Measurements from ENCODE around the gene ERGIC1. TPM values are rescaled to one million over a fixed set of nuclear protein-coding genes. Genes with fewer than 3 reads are reported as not detected.
A peak's percentile ranks its signal among the peaks of the same experiment; 100 is the strongest.

ERGIC1 gene
- total RNA-seq, 2 experiments from 2014 or later, result 59.5 to 63.2 TPM

DNA sequence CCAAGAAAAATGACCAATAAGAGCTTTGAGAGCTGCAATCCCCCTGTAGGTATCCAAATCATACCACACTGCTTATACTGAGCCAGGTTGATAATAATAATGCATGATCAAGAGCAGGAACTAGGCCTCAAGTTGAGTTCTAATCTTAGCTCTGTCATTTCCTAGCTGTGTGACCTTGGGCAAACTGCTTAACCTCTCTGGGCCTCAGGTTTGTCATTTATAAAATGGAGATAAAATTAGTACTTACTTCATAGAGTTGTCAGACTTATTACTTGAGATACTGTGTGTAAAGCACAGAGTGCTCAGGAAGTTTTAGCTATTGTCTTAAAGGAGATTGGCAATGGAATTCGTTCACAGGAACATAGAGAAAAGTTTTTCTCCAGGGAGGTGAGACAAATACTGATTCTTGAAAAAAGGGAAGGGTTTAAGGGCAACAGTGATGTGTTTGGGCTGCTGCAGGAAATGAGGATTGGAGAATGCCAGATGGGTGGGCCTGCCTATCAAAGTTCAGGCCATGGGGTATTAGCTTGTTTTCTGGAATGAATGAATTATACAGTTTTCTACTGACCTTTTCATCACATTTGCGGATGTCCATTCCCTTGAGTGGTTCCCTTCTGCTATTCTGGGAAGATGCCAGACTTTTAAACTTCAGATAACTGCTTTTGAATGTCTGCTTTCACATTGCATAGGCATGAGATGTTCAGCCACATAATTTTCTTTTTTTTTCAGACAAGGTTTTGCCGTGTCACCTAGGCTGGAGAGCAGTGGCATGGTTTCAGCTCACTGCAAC is 139.3 kb downstream of the ERGIC1 start:
- Mint-ChIP-seq H3K27me3 (peaks cover 3% of the 10 kb centered on the region), H3K36me3 (peaks cover 1% of the 10 kb centered on the region), H3K9me3 (no peaks in the 10 kb centered on the region), H3K4me3 (no peak overlapping the region), H3K27ac (no peak overlapping the region), H3K4me1 (peaks cover under 1% of the 10 kb centered on the region)
- DNase-seq, result no peak
- POLR2A ChIA-PET, result no interaction called here
- ATAC-seq (ENCODE audit: low read depth), result no peak

DNA sequence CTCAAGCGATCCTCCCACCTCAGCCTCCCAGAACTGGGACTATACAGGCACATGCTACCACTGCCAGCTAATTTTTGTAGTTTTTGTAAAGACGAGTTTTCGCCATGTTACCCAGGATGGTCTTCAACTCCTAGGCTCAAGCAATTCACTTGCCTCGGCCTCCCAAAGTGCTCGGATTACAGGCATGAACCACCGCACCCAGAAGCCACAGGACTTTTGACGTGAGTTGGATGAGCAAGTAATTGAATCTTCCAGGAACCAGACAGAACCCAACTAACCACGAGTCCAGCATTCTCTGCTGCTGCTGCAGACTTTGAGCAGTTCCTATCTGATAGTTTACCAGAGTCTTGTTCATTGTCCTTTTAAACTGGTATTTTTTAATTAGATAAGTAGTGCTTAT is 139.9 kb downstream of the ERGIC1 start:
- no peaks in the 10 kb centered on the region for H3K9me3 Mint-ChIP-seq
- no peak overlapping the region for H3K27ac Mint-ChIP-seq
- peaks cover 6% of the 10 kb centered on the region for H3K4me1 Mint-ChIP-seq
- peaks cover 5% of the 10 kb centered on the region for H3K27me3 Mint-ChIP-seq
- H3K4me3 Mint-ChIP-seq, result no peak overlapping the region
- ATAC-seq (ENCODE audit: low read depth) (no peak), DNase-seq (no peak)
- no peaks in the 10 kb centered on the region for H3K36me3 Mint-ChIP-seq
- POLR2A ChIA-PET, result no interaction called here

DNA sequence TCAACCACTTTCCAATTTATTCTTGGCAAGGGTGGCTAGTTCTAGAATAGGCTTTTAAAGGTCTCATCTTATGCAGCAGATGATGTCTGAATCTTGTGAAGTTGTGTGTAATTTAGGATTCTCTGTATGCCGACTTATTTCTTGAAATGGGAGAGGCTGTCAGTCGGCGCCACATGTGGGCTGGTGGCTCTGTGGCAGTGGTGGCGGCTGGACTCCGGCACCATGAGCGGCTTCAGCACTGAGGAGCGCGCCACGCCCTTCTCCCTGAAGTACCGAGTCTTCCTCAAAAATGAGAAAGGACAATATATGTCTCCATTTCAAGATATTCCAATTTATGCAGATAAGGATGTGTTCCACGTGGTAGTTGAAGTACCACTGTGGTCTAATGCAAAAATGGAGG is 141.2 kb downstream of the ERGIC1 start:
- Mint-ChIP-seq H3K4me3 (no peak overlapping the region), H3K4me1 (peaks cover 7% of the 10 kb centered on the region), H3K9me3 (no peaks in the 10 kb centered on the region), H3K27ac (no peak overlapping the region), H3K36me3 (no peaks in the 10 kb centered on the region), H3K27me3 (peaks cover 6% of the 10 kb centered on the region)
- POLR2A ChIA-PET, result no interaction called here
- ATAC-seq (ENCODE audit: low read depth) (no peak), DNase-seq (no peak)

DNA sequence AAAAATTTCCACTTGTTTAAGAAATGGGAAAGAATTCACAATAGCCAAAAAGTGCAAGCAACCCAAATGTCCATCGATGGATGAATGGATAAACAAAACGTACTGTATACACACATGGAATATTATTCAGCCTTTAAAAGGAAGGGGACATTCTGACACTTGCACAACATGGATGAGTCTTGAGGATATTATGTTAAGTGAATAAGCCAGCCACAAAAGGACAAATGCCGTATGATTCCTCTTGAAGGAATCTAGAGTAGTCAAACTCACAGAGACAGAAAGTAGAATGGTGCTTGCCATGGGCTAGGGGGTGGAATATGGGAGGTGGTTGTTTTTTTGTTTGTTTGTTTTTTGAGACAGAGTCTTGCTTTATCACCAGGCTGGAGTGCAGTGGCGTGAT is 145.7 kb downstream of the ERGIC1 start:
- POLR2A ChIA-PET, result no interaction called here
- no peak for DNase-seq
- Mint-ChIP-seq H3K4me1 (peaks cover 12% of the 10 kb centered on the region), H3K9me3 (no peaks in the 10 kb centered on the region), H3K27ac (no peak overlapping the region), H3K27me3 (peaks cover 6% of the 10 kb centered on the region), H3K4me3 (no peak overlapping the region), H3K36me3 (peaks cover 2% of the 10 kb centered on the region)
- ATAC-seq (ENCODE audit: low read depth), result no peak

DNA sequence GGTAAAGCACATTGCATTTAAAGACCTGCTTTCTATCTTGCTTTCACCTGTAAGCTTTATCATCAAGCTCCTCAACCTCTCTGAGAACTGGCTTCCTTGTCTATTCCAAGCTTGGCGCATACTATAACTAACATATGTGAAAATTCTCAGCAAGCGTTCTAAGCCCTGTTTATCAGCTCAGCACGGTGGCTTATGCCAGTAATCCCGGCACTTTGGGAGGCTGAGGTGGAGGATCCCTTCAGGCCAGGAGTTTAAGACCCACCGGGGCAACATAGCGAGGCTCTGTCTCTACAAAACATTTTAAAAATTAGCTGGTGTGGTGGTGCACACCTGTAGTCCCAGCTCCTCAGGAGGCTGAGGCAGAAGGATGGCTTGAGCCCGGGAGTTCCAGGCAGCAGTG is 147.9 kb downstream of the ERGIC1 start:
- Mint-ChIP-seq H3K27me3 (peaks cover 3% of the 10 kb centered on the region), H3K4me1 (peaks cover 22% of the 10 kb centered on the region), H3K36me3 (peaks cover 9% of the 10 kb centered on the region), H3K4me3 (no peak overlapping the region), H3K9me3 (no peaks in the 10 kb centered on the region), H3K27ac (no peak overlapping the region)
- ATAC-seq (ENCODE audit: low read depth) (no peak), DNase-seq (no peak)
- POLR2A ChIA-PET, result interaction anchor here (1.3 kb wide), 1 partner anchor 23 kb away, joined by 4 read pairs; the partner anchor contains the start of gene RPL26L1

DNA sequence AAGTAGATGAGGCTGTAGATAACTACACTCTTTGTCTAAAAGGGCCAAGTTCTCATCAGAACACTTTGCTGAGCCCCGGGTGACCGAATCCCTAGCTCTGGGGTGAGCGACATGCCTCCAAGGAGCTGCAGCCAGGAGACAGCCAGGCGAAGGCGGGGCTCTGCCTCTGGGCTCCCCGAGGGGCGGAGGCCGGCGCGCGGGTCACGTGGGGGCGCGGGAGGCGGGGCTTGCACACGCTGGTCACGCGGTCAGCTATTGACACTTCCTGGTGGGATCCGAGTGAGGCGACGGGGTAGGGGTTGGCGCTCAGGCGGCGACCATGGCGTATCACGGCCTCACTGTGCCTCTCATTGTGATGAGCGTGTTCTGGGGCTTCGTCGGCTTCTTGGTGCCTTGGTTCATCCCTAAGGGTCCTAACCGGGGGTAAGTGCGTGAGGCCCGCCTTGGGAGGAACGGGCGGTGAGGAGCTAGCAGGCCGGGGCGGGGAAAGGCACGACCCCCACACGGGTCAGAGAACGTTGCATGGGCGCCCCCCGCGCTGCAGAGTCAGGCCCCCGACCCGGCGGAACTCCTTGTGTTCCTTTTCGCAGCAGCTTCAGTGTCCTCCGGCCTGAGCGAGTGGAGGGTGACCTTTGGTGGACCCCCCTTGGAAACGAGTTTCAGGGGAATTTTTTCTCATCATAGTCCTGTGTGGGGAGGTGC is 149.6 kb downstream of the ERGIC1 start, which contains the start of gene ATP6V0E1:
TSS of gene ATP6V0E1 (plus strand) at position 230 of the 702 bp plus-strand sequence. CDS start at position 320, 90 bp downstream.
- peak; percentile 98 for DNase-seq
- peak; percentile 88 for ATAC-seq (ENCODE audit: low read depth)
- Mint-ChIP-seq H3K27ac (peak within 1 kb of the TSS; percentile 99), H3K27me3 (peaks cover 3% of the 10 kb centered on the region), H3K36me3 (peaks cover 15% of the 10 kb centered on the region), H3K9me3 (no peaks in the 10 kb centered on the region), H3K4me3 (peak within 1 kb of the TSS; percentile 98), H3K4me1 (peaks cover 20% of the 10 kb centered on the region)
- POLR2A ChIA-PET, result interaction anchor here (0.6 to 2.3 kb wide), 24 partner anchors 10 to 632 kb away, joined by 3 to 35 read pairs (median 4); partner anchors contain the start of genes BNIP1, BOD1, DUSP1 and RPL26L1

DNA sequence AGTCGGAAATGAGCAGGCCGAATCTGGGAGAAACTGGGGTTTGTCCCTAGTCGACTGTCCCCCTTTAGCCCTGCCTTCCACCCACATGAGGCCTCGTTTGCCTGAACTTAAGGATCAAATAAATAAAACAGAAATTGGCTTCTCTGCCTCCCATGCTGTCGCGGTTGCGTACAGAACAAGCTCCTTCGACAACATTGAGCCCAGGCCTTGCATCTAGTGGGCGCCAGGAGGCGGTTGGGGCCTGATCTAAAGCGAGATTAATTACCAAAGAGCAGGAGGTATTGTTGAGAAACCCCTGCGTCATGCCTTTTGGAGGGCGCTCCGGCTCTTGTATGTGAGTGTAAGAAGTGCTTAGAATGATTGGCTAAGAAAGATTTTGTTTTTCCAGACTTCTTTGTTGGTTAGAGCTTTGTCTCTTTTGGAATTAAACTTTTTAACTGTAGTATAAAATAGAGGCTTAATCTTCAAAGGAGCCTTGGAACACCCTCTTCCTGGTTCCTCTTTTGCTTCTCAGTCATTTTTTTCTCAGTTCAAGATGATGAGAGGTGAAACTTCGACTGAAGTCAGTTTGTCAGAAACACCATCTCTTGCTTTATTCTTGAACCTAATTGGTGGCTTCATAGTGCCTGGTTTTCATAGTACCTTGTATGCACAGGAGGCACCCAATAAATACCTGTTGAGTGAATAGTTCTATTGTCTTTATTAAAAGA is 150.3 kb downstream of the ERGIC1 start:
- H3K9me3 Mint-ChIP-seq, result no peaks in the 10 kb centered on the region
- H3K36me3 Mint-ChIP-seq, result peaks cover 18% of the 10 kb centered on the region
- peak; percentile 74 for ATAC-seq (ENCODE audit: low read depth)
- POLR2A ChIA-PET, result interaction anchor here (0.6 to 2.3 kb wide), 23 partner anchors 10 to 632 kb away, joined by 3 to 35 read pairs (median 4); partner anchors contain the start of genes BNIP1, BOD1, DUSP1 and RPL26L1
- H3K27ac Mint-ChIP-seq, result peak overlapping the region; percentile 99
- peak; percentile 73 for DNase-seq
- peak overlapping the region; percentile 98 for H3K4me3 Mint-ChIP-seq
- peaks cover 19% of the 10 kb centered on the region for H3K4me1 Mint-ChIP-seq
- no peaks in the 10 kb centered on the region for H3K27me3 Mint-ChIP-seq

DNA sequence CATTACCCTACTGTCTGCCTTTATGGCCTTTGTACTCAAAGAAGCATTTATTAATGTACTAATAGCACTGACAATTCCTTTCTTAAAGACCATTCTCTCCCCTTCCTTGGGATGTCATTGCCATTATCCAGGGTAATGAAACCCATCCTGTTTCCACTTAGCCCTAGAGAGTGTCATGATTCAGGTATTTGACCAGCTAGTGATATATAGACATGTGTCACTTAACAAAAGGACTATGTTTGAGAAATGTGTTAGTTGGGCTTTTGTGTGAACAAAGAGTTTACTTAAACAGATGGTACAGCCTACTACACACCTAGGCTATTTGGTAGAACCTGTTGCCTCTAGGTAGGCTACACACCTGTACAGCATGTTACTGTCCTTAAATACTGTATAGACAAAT is 151.5 kb downstream of the ERGIC1 start:
- peaks cover 19% of the 10 kb centered on the region for H3K36me3 Mint-ChIP-seq
- H3K4me1 Mint-ChIP-seq, result peaks cover 19% of the 10 kb centered on the region
- H3K9me3 Mint-ChIP-seq, result no peaks in the 10 kb centered on the region

DNA sequence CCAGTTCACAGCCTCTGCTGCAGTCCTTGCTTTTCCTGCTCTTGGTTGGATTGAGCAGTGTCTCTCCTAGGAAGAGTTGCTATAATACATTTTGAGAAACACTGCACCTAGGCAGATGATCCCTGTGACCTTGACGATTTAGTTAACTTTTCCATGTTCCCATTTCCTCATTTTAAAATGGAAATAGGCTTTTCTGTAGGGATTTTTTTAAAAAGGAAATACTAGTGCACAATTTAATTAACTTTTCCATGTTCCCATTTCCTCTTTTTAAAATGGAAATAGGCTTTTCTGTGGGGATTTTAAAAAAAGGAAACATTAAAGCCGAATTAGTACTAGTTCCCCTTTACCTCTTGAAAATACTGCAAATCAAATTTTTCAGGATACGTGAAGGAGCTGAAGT is 154.2 kb downstream of the ERGIC1 start:
- ATAC-seq (ENCODE audit: low read depth) (no peak), DNase-seq (no peak)
- Mint-ChIP-seq H3K9me3 (no peaks in the 10 kb centered on the region), H3K4me1 (peaks cover 29% of the 10 kb centered on the region), H3K4me3 (no peak overlapping the region), H3K36me3 (peaks cover 27% of the 10 kb centered on the region), H3K27ac (no peak overlapping the region), H3K27me3 (no peaks in the 10 kb centered on the region)
- POLR2A ChIA-PET, result no interaction called here

More for the DNA sequence above, 151.5 kb downstream of the ERGIC1 start:
- no peak for ATAC-seq (ENCODE audit: low read depth)
- DNase-seq, result no peak
- Mint-ChIP-seq H3K27ac (peak overlapping the region; percentile 68), H3K27me3 (no peaks in the 10 kb centered on the region), H3K4me3 (peak overlapping the region; percentile 78)
- POLR2A ChIA-PET, result no interaction called here

DNA sequence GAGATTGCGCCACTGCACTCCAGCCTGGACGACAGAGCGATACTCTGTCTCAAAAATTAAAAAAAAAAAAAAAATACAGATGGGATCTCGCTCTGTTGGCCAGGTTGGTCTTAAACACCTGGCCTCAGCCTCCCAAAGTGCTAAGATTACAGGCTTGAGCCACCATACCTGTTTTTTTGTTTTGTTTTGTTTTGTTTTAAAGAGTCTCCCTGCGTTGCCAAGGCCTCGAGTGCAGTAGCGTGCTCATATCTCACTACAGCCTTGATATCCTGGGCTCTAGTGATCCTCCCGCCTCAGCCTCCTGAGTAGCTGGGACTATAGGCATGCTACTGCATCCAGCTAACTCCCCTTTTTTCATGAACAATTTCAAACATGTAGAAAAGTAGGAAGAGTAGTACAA is 156.7 kb downstream of the ERGIC1 start:
- Mint-ChIP-seq H3K27me3 (no peaks in the 10 kb centered on the region), H3K27ac (no peak overlapping the region), H3K4me1 (peaks cover 25% of the 10 kb centered on the region), H3K4me3 (no peak overlapping the region), H3K9me3 (no peaks in the 10 kb centered on the region), H3K36me3 (peaks cover 35% of the 10 kb centered on the region)
- DNase-seq, result no peak
- POLR2A ChIA-PET, result no interaction called here
- ATAC-seq (ENCODE audit: low read depth), result no peak

DNA sequence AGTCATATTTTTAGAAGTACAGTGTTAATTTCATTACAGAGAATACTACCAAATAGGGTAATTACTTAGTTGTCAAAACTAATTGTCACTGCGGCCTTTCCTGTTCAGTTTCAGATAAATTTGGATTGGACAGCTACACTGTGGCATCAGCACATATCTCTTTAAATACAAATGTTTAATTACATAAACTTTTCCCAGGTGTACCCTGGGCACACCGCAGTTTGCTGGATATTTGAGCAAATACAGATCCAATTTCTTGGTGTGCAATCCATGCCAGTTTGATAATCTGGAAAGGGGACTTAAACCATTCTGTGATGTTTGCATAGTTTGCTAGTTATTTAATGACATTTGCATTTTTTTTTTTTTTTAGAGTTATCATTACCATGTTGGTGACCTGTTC is 160.4 kb downstream of the ERGIC1 start:
- peaks cover 30% of the 10 kb centered on the region for H3K36me3 Mint-ChIP-seq
- H3K4me3 Mint-ChIP-seq, result no peak overlapping the region
- ATAC-seq (ENCODE audit: low read depth), result no peak
- H3K27ac Mint-ChIP-seq, result no peak overlapping the region
- no peaks in the 10 kb centered on the region for H3K27me3 Mint-ChIP-seq
- POLR2A ChIA-PET, result interaction anchor here (0.9 kb wide), 1 partner anchor 11 kb away, joined by 4 read pairs; the partner anchor contains the start of gene ATP6V0E1
- H3K9me3 Mint-ChIP-seq, result no peaks in the 10 kb centered on the region
- peaks cover 22% of the 10 kb centered on the region for H3K4me1 Mint-ChIP-seq
- no peak for DNase-seq

DNA sequence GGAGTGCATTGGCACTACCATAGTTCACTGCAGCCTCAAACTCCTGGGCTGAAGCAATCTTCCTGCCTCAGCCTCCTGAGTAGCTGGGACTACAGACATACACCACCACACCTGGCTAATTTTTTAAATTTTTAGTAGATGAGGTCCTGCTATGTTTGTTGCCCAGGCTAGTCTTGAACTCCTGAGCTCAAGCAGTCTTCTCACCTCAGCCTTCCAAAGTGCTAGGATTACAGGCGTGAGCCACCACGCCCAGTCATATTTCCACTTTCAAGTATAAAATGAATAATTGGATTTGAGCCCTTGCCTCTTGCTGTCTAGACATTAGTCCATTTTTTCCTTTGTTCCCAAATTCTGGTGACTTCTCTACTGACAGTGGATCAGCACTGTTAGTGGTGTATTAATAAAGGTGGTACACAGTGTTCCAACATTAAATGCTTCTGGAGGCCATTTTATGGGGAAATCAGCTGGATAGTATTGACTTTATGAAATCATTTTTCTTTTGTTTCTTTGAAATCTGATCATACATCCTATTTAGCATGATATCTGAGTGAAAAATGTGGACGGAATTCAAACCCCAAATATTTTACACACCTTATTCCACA is 165.4 kb downstream of the ERGIC1 start:
- Mint-ChIP-seq H3K27me3 (no peaks in the 10 kb centered on the region), H3K27ac (no peak overlapping the region), H3K36me3 (peaks cover 31% of the 10 kb centered on the region), H3K4me1 (peaks cover 45% of the 10 kb centered on the region), H3K9me3 (no peaks in the 10 kb centered on the region), H3K4me3 (no peak overlapping the region)
- DNase-seq (no peak), ATAC-seq (ENCODE audit: low read depth) (no peak)
- POLR2A ChIA-PET, result no interaction called here

DNA sequence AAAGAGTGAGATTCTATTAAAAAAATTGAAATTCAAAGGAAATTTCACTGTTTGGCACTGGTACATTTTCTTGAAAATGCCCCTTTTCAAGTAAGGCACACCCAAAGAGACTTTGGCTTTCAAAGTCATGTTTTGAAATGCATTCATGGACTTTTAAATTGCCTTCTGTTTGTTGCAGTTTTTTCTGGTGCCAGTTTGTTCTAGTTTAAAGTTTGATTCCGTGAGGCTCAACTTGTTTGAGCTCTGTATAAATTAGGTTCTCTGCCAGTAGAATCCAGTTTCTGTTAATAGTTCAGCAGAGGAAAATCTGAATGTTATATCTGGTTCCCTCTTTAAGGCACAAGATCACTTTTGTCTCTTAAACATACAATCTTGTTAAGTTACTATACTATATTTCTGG is 165.9 kb downstream of the ERGIC1 start:
- ATAC-seq (ENCODE audit: low read depth) (no peak), DNase-seq (no peak)
- H3K36me3 Mint-ChIP-seq, result peaks cover 34% of the 10 kb centered on the region
- H3K4me1 Mint-ChIP-seq, result peaks cover 46% of the 10 kb centered on the region
- H3K4me3 Mint-ChIP-seq, result no peak overlapping the region
- no peak overlapping the region for H3K27ac Mint-ChIP-seq
- POLR2A ChIA-PET, result no interaction called here
- no peaks in the 10 kb centered on the region for H3K9me3 Mint-ChIP-seq
- H3K27me3 Mint-ChIP-seq, result no peaks in the 10 kb centered on the region

Measured in activated naive CD8-positive, alpha-beta T cell treated with anti-CD3 and anti-CD28 coated beads, Interleukin-2, amount 10 ng/mL, durations not matched to agents 7 days and 5 days (primary cell).